GM18498 (cell line): ENCODE results near the gene HIRIP3.

Experiments
- ATAC-seq: cut with Tn5 transposase; IDR thresholded peaks from one replicate; pipeline ENCODE4 v1.9.1; 2021; ENCODE audit warnings: mild to moderate bottlenecking, moderate library complexity; ENCODE audit not compliant: unreplicated experiment

HIRIP3 gene

GRCh38 chr16:29999605-30000004, 4.2 kb upstream of the HIRIP3 start:
- no peak for ATAC-seq

GRCh38 chr16:29996766-29997250, 1.4 kb upstream of the HIRIP3 start:
- no peak for ATAC-seq

GRCh38 chr16:29995911-29996765, 721 bp upstream of the HIRIP3 start, which contains the start of gene INO80E:
Gene INO80E, plus strand, starts transcription at chr16:29996241. Its CDS starts 70 bp downstream, at chr16:29996311.
- ATAC-seq: peak; percentile 91

GRCh38 chr16:29994600-29995323, 655 bp downstream of the HIRIP3 start:
- no peak for ATAC-seq

GRCh38 chr16:29993903-29994599, 1.4 kb downstream of the HIRIP3 start:
- ATAC-seq: no peak

- no peak for ATAC-seq
These were observed 2.1 kb downstream of the HIRIP3 start for GRCh38 chr16:29993191-29993902.

GRCh38 chr16:29992344-29992967, 3.0 kb downstream of the HIRIP3 start:
- no peak for ATAC-seq

GRCh38 chr16:29991571-29991904, 3.9 kb downstream of the HIRIP3 start:
- no peak for ATAC-seq

- no peak for ATAC-seq
These were observed 4.4 kb downstream of the HIRIP3 start for GRCh38 chr16:29990883-29991570.

GRCh38 chr16:29990034-29990433, 5.4 kb downstream of the HIRIP3 start:
- no peak for ATAC-seq

GRCh38 chr16:29989111-29989858, 6.1 kb downstream of the HIRIP3 start:
- no peak for ATAC-seq

GRCh38 chr16:29988346-29989075, 6.9 kb downstream of the HIRIP3 start:
- no peak for ATAC-seq

- ATAC-seq: no peak
These were observed 7.9 kb downstream of the HIRIP3 start for GRCh38 chr16:29987371-29988085.

- no peak for ATAC-seq
These were observed 8.5 kb downstream of the HIRIP3 start for GRCh38 chr16:29986931-29987330.

GRCh38 chr16:29986231-29986630, 9.2 kb downstream of the HIRIP3 start:
- ATAC-seq: no peak

GRCh38 chr16:29985271-29985811, 10.1 kb downstream of the HIRIP3 start:
- no peak for ATAC-seq

- ATAC-seq: no peak
These were observed 10.7 kb downstream of the HIRIP3 start for GRCh38 chr16:29984764-29985147.
